Astrocyte (in vitro differentiated cells and primary cell): Measurements from ENCODE around the gene CYP21A2.
"Not testable (repeated sequence)": the region's sequence is repeated elsewhere in the genome, so short reads cannot be mapped to it uniquely, and the experiment has no call there.

ENCODE experiments used
- EZH2 ChIP-seq: IDR thresholded peaks from 2 replicates; pipeline ENCODE4 v1.6.1; 2012; ENCODE audit warnings: mild to moderate bottlenecking, low read length, inconsistent platforms; ENCODE audit not compliant: insufficient read depth
- TF ChIP-seq, protein P1 (sequence below): IDR thresholded peaks from 2 replicates; pipeline ENCODE4 v1.5.1; 2011; ENCODE audit warnings: low read depth, mild to moderate bottlenecking, inconsistent platforms, low read length, moderate library complexity; ENCODE audit not compliant: insufficient read depth

DNA sequence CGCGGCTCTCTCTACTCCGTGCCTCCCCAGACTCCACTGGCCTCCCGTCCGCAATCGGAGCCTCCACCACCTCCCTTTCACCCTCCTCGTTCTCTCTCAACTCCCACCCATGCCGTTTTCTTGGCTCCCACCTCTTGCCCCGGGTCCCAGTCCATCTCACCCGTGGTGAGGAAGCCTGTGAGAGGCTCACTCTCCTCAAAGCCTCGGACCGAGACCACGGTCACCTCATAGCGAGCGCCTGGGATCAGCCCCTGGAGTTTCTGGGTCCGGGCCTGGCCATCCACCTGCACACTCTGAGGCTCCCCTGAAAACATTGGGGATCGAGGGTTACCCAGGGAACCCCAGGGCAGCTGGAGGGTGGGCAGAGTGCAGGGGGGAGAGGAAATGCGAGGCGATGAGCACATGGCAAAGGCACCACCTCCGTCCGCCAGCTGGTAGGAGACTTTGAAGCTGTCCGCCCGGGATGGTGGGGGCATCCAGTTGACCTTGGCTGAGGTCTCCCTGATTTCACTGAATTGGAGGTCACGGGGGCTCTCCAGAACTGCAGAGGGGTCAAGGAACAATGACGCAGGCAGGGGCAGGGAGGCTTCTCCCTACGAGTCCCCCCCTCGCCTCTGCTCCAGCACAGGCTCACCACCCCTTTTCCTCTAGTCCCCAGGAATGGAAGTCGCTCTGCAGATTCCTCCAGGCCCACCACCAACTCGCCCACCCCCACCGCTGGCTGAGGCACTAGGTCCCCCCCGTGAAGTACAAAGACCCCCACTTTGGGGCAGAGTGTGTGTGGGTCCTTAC is 5.6 kb downstream of the CYP21A2 start:
- TF ChIP-seq, protein P1, sequence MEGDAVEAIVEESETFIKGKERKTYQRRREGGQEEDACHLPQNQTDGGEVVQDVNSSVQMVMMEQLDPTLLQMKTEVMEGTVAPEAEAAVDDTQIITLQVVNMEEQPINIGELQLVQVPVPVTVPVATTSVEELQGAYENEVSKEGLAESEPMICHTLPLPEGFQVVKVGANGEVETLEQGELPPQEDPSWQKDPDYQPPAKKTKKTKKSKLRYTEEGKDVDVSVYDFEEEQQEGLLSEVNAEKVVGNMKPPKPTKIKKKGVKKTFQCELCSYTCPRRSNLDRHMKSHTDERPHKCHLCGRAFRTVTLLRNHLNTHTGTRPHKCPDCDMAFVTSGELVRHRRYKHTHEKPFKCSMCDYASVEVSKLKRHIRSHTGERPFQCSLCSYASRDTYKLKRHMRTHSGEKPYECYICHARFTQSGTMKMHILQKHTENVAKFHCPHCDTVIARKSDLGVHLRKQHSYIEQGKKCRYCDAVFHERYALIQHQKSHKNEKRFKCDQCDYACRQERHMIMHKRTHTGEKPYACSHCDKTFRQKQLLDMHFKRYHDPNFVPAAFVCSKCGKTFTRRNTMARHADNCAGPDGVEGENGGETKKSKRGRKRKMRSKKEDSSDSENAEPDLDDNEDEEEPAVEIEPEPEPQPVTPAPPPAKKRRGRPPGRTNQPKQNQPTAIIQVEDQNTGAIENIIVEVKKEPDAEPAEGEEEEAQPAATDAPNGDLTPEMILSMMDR: not testable (repeated sequence)
- not testable (repeated sequence) for TF ChIP-seq EZH2
